ENCODE measurements around the gene SQSTM1. TPM values are rescaled to one million over a fixed set of nuclear protein-coding genes. Genes with fewer than 3 reads are reported as not detected.

Gene SQSTM1
- total RNA-seq, 1 experiment from 2014 or later: 78.5 TPM

DNA sequence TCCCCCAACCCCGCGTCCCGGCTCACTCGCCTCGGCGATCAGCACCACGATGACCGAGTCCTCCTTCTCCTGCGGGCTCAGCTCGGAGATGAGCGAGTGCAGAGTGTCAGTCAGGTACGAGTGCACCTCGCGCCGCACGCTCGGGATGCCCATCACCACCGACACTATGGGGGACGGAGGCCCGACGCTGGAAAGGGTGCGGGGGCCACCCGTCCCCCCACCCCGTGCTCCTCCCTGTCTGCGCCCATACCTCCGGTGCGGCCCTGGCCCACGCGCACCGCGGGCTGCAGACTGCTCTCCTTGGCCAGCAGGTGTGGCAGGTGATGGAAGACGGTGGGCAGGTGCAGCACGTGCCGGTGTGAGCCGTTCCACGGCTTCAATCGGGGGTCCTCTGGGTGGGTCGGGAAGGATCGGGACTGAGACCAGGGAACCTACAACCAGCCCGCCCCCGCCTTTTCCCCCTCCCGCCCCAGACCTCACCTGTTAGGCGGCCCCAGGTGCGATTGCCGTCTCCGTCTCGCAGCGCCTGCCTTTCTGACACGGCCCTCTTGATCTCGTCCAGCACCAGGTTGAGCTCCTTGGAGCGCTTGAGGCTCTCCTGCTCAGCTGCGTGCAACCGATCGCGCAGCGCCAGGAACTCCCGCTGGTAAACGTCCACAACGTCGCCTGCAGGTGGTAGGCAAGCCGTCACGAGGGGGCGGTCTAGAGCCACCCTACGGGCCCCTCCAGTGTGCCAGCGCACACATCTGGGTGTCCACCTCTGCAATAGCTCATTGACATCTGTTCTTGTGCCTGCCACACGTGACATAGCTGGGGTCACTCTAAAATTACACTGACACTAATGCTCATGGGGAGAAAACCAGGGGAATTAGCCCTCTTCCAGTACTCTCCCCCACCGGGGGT is 19.1 kb upstream of the SQSTM1 start (continued):
- TF ChIP-seq, protein P1, sequence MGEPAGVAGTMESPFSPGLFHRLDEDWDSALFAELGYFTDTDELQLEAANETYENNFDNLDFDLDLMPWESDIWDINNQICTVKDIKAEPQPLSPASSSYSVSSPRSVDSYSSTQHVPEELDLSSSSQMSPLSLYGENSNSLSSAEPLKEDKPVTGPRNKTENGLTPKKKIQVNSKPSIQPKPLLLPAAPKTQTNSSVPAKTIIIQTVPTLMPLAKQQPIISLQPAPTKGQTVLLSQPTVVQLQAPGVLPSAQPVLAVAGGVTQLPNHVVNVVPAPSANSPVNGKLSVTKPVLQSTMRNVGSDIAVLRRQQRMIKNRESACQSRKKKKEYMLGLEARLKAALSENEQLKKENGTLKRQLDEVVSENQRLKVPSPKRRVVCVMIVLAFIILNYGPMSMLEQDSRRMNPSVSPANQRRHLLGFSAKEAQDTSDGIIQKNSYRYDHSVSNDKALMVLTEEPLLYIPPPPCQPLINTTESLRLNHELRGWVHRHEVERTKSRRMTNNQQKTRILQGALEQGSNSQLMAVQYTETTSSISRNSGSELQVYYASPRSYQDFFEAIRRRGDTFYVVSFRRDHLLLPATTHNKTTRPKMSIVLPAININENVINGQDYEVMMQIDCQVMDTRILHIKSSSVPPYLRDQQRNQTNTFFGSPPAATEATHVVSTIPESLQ (CRISPR knock-in tag; IDR thresholded peaks at IDR 0.05): no peak
- TF ChIP-seq NR3C1 (CRISPR knock-in tag; conservative IDR thresholded peaks at IDR 0.05; ENCODE audit: low read depth): no peak
- TF ChIP-seq E2F1 (CRISPR knock-in tag; IDR thresholded peaks at IDR 0.05): no peak
- no peak for TF ChIP-seq ZMAT4 (CRISPR knock-in tag; IDR thresholded peaks at IDR 0.05)
- TF ChIP-seq PREB (CRISPR knock-in tag; IDR thresholded peaks at IDR 0.05; ENCODE audit: borderline replicate concordance): no peak
- TF ChIP-seq ZNF121 (CRISPR knock-in tag; IDR thresholded peaks at IDR 0.05): no peak
- TF ChIP-seq, protein P2, sequence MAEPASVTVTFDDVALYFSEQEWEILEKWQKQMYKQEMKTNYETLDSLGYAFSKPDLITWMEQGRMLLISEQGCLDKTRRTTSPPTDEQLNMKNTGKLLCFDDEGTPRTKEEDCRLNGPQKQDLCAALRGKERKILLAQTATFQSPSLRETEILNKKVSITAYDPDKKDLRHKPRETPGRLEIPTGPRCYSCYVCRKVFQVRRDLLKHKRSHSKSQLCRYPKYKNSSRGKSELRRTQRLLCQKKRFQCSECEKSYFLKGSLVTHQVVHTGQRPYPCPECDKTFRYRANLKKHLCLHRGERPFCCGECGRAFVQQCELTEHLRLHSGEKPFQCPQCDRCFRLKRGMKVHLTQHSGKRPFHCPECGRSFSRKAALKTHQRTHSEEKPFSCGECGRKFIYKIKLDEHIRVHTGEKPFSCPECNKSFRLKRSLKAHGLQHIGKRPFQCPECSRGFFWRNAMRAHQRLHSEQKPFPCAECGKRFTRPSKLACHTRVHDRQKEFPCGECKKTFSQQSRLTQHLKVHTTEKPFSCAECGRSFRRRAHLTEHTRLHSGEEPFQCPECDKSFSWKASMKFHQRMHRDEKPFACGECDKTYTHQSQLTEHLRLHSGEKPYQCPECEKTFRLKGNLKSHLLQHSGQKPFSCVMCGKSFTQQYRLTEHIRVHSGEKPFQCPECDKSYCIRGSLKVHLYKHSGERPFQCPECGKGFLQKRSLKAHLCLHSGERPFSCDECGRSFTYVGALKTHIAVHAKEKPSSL (CRISPR knock-in tag; conservative IDR thresholded peaks at IDR 0.05): no peak
- TF ChIP-seq ATF2 (CRISPR knock-in tag; IDR thresholded peaks at IDR 0.05; ENCODE audit: borderline replicate concordance, low read depth): no peak
- peak; percentile 91 for TF ChIP-seq ZNF317 (CRISPR knock-in tag; IDR thresholded peaks at IDR 0.05; ENCODE audit: borderline replicate concordance, low read depth)
- TF ChIP-seq HMGA2 (CRISPR knock-in tag; IDR thresholded peaks at IDR 0.05): no peak
- no peak for TF ChIP-seq ZNF263 (CRISPR knock-in tag; IDR thresholded peaks at IDR 0.05; ENCODE audit: low read depth)
- no peak for TF ChIP-seq NFATC4 (CRISPR knock-in tag; IDR thresholded peaks at IDR 0.05)
- no peak for TF ChIP-seq ATF1 (CRISPR knock-in tag; IDR thresholded peaks at IDR 0.05)
- TF ChIP-seq, protein P3, sequence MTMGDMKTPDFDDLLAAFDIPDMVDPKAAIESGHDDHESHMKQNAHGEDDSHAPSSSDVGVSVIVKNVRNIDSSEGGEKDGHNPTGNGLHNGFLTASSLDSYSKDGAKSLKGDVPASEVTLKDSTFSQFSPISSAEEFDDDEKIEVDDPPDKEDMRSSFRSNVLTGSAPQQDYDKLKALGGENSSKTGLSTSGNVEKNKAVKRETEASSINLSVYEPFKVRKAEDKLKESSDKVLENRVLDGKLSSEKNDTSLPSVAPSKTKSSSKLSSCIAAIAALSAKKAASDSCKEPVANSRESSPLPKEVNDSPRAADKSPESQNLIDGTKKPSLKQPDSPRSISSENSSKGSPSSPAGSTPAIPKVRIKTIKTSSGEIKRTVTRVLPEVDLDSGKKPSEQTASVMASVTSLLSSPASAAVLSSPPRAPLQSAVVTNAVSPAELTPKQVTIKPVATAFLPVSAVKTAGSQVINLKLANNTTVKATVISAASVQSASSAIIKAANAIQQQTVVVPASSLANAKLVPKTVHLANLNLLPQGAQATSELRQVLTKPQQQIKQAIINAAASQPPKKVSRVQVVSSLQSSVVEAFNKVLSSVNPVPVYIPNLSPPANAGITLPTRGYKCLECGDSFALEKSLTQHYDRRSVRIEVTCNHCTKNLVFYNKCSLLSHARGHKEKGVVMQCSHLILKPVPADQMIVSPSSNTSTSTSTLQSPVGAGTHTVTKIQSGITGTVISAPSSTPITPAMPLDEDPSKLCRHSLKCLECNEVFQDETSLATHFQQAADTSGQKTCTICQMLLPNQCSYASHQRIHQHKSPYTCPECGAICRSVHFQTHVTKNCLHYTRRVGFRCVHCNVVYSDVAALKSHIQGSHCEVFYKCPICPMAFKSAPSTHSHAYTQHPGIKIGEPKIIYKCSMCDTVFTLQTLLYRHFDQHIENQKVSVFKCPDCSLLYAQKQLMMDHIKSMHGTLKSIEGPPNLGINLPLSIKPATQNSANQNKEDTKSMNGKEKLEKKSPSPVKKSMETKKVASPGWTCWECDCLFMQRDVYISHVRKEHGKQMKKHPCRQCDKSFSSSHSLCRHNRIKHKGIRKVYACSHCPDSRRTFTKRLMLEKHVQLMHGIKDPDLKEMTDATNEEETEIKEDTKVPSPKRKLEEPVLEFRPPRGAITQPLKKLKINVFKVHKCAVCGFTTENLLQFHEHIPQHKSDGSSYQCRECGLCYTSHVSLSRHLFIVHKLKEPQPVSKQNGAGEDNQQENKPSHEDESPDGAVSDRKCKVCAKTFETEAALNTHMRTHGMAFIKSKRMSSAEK (CRISPR knock-in tag; IDR thresholded peaks at IDR 0.05; ENCODE audit: borderline replicate concordance): no peak
- no peak for TF ChIP-seq ZNF138 (CRISPR knock-in tag; conservative IDR thresholded peaks at IDR 0.05)
- TF ChIP-seq MYBL2 (CRISPR knock-in tag; IDR thresholded peaks at IDR 0.05): no peak
- no peak for TF ChIP-seq ZNF423 (CRISPR knock-in tag; IDR thresholded peaks at IDR 0.05)
- no peak for TF ChIP-seq ZNF219 (CRISPR knock-in tag; IDR thresholded peaks at IDR 0.05; ENCODE audit: borderline replicate concordance)

Data from WTC11 (cell line).